HCT116 (cell line): Measurements from ENCODE around the gene NCLN. TPM values are rescaled to one million over a fixed set of nuclear protein-coding genes. Genes with fewer than 3 reads are reported as not detected.

Source experiments
- ATAC-seq: fragments of 200-7000 bp; cut with Tn5 transposase; 2 replicates; pipeline ENCODE4 v1.9.1; 2020; ENCODE audit warnings: mild to moderate bottlenecking, moderate library complexity
- BruUV-seq: library from RNA; stranded (reverse); fragments of 400-500 nt; replicated peaks from 2 replicates; lab custom pipeline; 2021; lab: Mats Ljungman, UMichigan
- CTCF ChIA-PET: fragments of 300-600 bp; sonication (Branson Sonifier 250); formaldehyde crosslinking; loops from one replicate; lab custom pipeline; 2021; ENCODE audit warnings: antibody characterized with exemption; lab: Charles Lee
- POLR2A ChIA-PET: fragments of 300-600, 350-600 bp; sonication (Branson Sonifier 250); formaldehyde crosslinking; loops from one replicate; lab custom pipeline; 2021; ENCODE audit warnings: antibody characterized with exemption; lab: Charles Lee
- RAD21 ChIA-PET, 2 experiments: fragments of 300-600 bp; sonication (Branson Sonifier 250); formaldehyde crosslinking; loops; one replicate each; lab custom pipeline; 2023; ENCODE audit warnings: low total read pairs in 2 of 2; ENCODE audit not compliant: uncharacterized antibody in 2 of 2, unreplicated experiment in 2 of 2, low non-redundant PET in 1 of 2; lab: Charles Lee
- DNase-seq: peaks from one replicate; pipeline ENCODE4 v3.0.0-alpha.2; 2010; ENCODE audit warnings: low read depth, low spot score
- H2AFZ ChIP-seq: fragments of 200-600 bp; shearing (Covaris generic), sonication (generic); 2 replicates; pipeline ENCODE4 v1.6.1; 2017; ENCODE audit warnings: low read depth, mixed run types, mixed read lengths, antibody characterized with exemption, low read length; ENCODE audit not compliant: poor library complexity, severe bottlenecking
- H3K27ac ChIP-seq: 2 replicates; pipeline ENCODE4 v1.5.1; 2012; ENCODE audit warnings: low read depth, low read length
- H3K27me3 ChIP-seq: fragments of 200-600 bp; sonication (generic); 2 replicates; pipeline ENCODE4 v1.6.1; 2016; ENCODE audit warnings: mixed run types, low read length, mixed read lengths; ENCODE audit not compliant: insufficient read depth
- H3K36me3 ChIP-seq, 2 experiments: fragments of 200-500 bp in 1 of 2; fragments of 200-600 bp in 1 of 2; sonication (Bioruptor generic) in 1 of 2; sonication (generic) in 1 of 2; 2 replicates each; pipeline versions ENCODE4 v1.5.1 to v1.6.1; 2014 to 2016; ENCODE audit warnings: low read length in 2 of 2, inconsistent platforms in 1 of 2, mixed read lengths in 1 of 2, mixed run types in 1 of 2; ENCODE audit not compliant: insufficient read depth in 2 of 2, control insufficient read depth in 1 of 2
- H3K4me1 ChIP-seq, 2 experiments: fragments of 200-600 bp in 1 of 2; sonication (generic) in 1 of 2; 2 replicates each; pipeline versions ENCODE4 v1.5.1 to v1.6.1; 2012 to 2017; ENCODE audit warnings: low read length in 2 of 2, inconsistent platforms in 1 of 2, mild to moderate bottlenecking in 1 of 2, mixed read lengths in 1 of 2, mixed run types in 1 of 2, moderate library complexity in 1 of 2; ENCODE audit not compliant: insufficient read depth in 2 of 2, control insufficient read depth in 1 of 2
- H3K4me2 ChIP-seq: fragments of 200-600 bp; sonication (generic); 2 replicates; pipeline ENCODE4 v1.6.1; 2017; ENCODE audit warnings: mixed run types, low read length, mixed read lengths
- H3K4me3 ChIP-seq, 2 experiments: fragments of 200-600 bp in 1 of 2; sonication (generic) in 1 of 2; replicated peaks in 1 of 2; 2 replicates each; pipeline ENCODE4 v1.5.1; 2011 to 2016; ENCODE audit warnings: low read length in 2 of 2, control low read depth in 1 of 2, low read depth in 1 of 2, mild to moderate bottlenecking in 1 of 2, mixed read lengths in 1 of 2, mixed run types in 1 of 2
- H3K79me2 ChIP-seq: fragments of 200-600 bp; sonication (generic); 2 replicates; pipeline ENCODE4 v1.6.1; 2017; ENCODE audit warnings: mild to moderate bottlenecking, mixed run types, low read length, moderate library complexity, mixed read lengths; ENCODE audit not compliant: insufficient read depth
- H3K9ac ChIP-seq: fragments of 200-600 bp; sonication (generic); 2 replicates; pipeline ENCODE4 v1.6.1; 2016; ENCODE audit warnings: low read length, mixed read lengths
- H3K9me2 ChIP-seq: fragments of 200-600 bp; sonication (generic), shearing (Covaris generic); 2 replicates; pipeline ENCODE4 v1.6.1; 2017; ENCODE audit warnings: mixed run types, mild to moderate bottlenecking, moderate library complexity; ENCODE audit not compliant: insufficient read depth
- H3K9me3 ChIP-seq, 2 experiments: fragments of 200-500 bp in 1 of 2; fragments of 200-600 bp in 1 of 2; sonication (Bioruptor generic) in 1 of 2; sonication (generic) in 1 of 2; 2 replicates each; pipeline ENCODE4 v1.6.1; 2014 to 2017; ENCODE audit warnings: low read length in 2 of 2, mixed read lengths in 2 of 2, inconsistent platforms in 1 of 2, low read depth in 1 of 2, mild to moderate bottlenecking in 1 of 2, mixed run types in 1 of 2, moderate library complexity in 1 of 2; ENCODE audit not compliant: control insufficient read depth in 1 of 2, insufficient read depth in 1 of 2
- H4K20me1 ChIP-seq: fragments of 200-600 bp; sonication (generic), shearing (Covaris generic); 2 replicates; pipeline ENCODE4 v1.6.1; 2017; ENCODE audit warnings: mixed run types, mild to moderate bottlenecking, moderate library complexity; ENCODE audit not compliant: insufficient read depth
- ATF3 ChIP-seq: IDR thresholded peaks from 2 replicates; pipeline ENCODE4 v1.6.1; 2012
- FOSL1 ChIP-seq: IDR thresholded peaks from 2 replicates; pipeline ENCODE4 v1.6.1; 2012; ENCODE audit warnings: low read depth
- POLR2A ChIP-seq: IDR thresholded peaks from 2 replicates; pipeline ENCODE4 v1.7.0; 2011; ENCODE audit warnings: borderline replicate concordance; ENCODE audit not compliant: insufficient read depth, insufficient read length; ENCODE audit errors: extremely low read depth
- RAD21 ChIP-seq: IDR thresholded peaks from 2 replicates; pipeline ENCODE4 v1.6.1; 2012; ENCODE audit warnings: low read depth, mild to moderate bottlenecking
- SIN3A ChIP-seq: IDR thresholded peaks from 2 replicates; pipeline ENCODE4 v1.6.1; 2012; ENCODE audit warnings: low read depth
- SP1 ChIP-seq: IDR thresholded peaks from 2 replicates; pipeline ENCODE4 v1.6.1; 2012; ENCODE audit warnings: low read depth
- YY1 ChIP-seq: IDR thresholded peaks from 2 replicates; pipeline ENCODE4 v1.6.1; 2011; ENCODE audit warnings: low read length, low read depth, moderate library complexity, mild to moderate bottlenecking; ENCODE audit not compliant: insufficient replicate concordance; ENCODE audit errors: extremely low read depth
- intact Hi-C: fragments of 100-400 bp; cut with micrococcal nuclease; formaldehyde crosslinking; loops from 2 replicates; pipeline ENCODE4 v1.10.0; 2022
- total RNA-seq: library from RNA; stranded (reverse); gene quantifications from one replicate; pipeline ENCODE4 v1.2.1, GENCODE V29; 2021; ENCODE audit not compliant: unreplicated experiment
- TF ChIP-seq, protein P1 (sequence below): IDR thresholded peaks from 2 replicates; pipeline ENCODE4 v1.6.1; 2012; ENCODE audit warnings: low read depth
- TF ChIP-seq, protein P2 (sequence below): IDR thresholded peaks from 2 replicates; pipeline ENCODE4 v1.6.1; 2012

The NCLN gene
- total RNA-seq, 1 experiment from 2014 or later = 119 TPM

GRCh38 chr19:3236272-3236671 is 50.5 kb downstream of the NCLN start:
- ATAC-seq = no peak
- BruUV-seq = no TSS peak
- ChIA-PET CTCF (no interaction called here), POLR2A (no interaction called here), RAD21 (no interaction called here)
- H3K4me2 ChIP-seq = no peak overlapping the region
- no peak for TF ChIP-seq ATF3
- no peak for TF ChIP-seq SP1
- TF ChIP-seq YY1 = no peak
- TF ChIP-seq SIN3A = no peak
- TF ChIP-seq, protein P1, sequence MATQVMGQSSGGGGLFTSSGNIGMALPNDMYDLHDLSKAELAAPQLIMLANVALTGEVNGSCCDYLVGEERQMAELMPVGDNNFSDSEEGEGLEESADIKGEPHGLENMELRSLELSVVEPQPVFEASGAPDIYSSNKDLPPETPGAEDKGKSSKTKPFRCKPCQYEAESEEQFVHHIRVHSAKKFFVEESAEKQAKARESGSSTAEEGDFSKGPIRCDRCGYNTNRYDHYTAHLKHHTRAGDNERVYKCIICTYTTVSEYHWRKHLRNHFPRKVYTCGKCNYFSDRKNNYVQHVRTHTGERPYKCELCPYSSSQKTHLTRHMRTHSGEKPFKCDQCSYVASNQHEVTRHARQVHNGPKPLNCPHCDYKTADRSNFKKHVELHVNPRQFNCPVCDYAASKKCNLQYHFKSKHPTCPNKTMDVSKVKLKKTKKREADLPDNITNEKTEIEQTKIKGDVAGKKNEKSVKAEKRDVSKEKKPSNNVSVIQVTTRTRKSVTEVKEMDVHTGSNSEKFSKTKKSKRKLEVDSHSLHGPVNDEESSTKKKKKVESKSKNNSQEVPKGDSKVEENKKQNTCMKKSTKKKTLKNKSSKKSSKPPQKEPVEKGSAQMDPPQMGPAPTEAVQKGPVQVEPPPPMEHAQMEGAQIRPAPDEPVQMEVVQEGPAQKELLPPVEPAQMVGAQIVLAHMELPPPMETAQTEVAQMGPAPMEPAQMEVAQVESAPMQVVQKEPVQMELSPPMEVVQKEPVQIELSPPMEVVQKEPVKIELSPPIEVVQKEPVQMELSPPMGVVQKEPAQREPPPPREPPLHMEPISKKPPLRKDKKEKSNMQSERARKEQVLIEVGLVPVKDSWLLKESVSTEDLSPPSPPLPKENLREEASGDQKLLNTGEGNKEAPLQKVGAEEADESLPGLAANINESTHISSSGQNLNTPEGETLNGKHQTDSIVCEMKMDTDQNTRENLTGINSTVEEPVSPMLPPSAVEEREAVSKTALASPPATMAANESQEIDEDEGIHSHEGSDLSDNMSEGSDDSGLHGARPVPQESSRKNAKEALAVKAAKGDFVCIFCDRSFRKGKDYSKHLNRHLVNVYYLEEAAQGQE = no peak
- TF ChIP-seq RAD21 = no peak
- TF ChIP-seq, protein P2, sequence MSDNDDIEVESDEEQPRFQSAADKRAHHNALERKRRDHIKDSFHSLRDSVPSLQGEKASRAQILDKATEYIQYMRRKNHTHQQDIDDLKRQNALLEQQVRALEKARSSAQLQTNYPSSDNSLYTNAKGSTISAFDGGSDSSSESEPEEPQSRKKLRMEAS = no peak
- TF ChIP-seq POLR2A = no peak
- TF ChIP-seq FOSL1 = no peak
- no peaks in the 10 kb centered on the region for H4K20me1 ChIP-seq
- H3K79me2 ChIP-seq = no peaks in the 10 kb centered on the region
- H2AFZ ChIP-seq = no peak overlapping the region
- no peaks in the 10 kb centered on the region for H3K9me2 ChIP-seq
- H3K27me3 ChIP-seq = peaks cover 11% of the 10 kb centered on the region
- intact Hi-C loops = no loop called here
- H3K4me1 ChIP-seq = no peaks in the 10 kb centered on the region
- no peaks in the 10 kb centered on the region for H3K36me3 ChIP-seq
- no peak overlapping the region for H3K9ac ChIP-seq
- DNase-seq = no peak
- no peaks in the 10 kb centered on the region for H3K9me3 ChIP-seq
- no peak overlapping the region for H3K4me3 ChIP-seq
- no peak overlapping the region for H3K27ac ChIP-seq
